PFSK-1 (cell line): ENCODE measurements around the gene B4GAT1.

Experiments
- FOXP2 ChIP-seq: optimal IDR thresholded peaks from 2 replicates; pipeline ENCODE3; 2011; ENCODE audit warnings: borderline replicate concordance, control low read depth, inconsistent platforms; ENCODE audit not compliant: insufficient read depth; ENCODE audit errors: extremely low read length, extremely low read depth
- POLR2AphosphoS5 ChIP-seq: IDR thresholded peaks from 2 replicates; pipeline ENCODE4 v1.6.1; 2012; ENCODE audit warnings: low read depth, mild to moderate bottlenecking, control low read depth, low read length, moderate library complexity
- REST ChIP-seq, 2 experiments: IDR thresholded peaks; 2 replicates each; pipeline versions ENCODE4 v1.6.1 to v1.8.0; 2011 to 2012; ENCODE audit warnings: low read depth in 2 of 2, low read length in 2 of 2, control low read depth in 1 of 2, inconsistent platforms in 1 of 2, mild to moderate bottlenecking in 1 of 2, moderate library complexity in 1 of 2; ENCODE audit not compliant: insufficient read depth in 1 of 2
- SIN3A ChIP-seq: IDR thresholded peaks from 2 replicates; pipeline ENCODE4 v1.6.1; 2012; ENCODE audit warnings: mild to moderate bottlenecking, low read length, moderate library complexity, borderline replicate concordance; ENCODE audit not compliant: insufficient read depth
- TAF1 ChIP-seq: IDR thresholded peaks from 2 replicates; pipeline ENCODE4 v1.6.1; 2012; ENCODE audit warnings: low read length, control low read depth, borderline replicate concordance; ENCODE audit not compliant: insufficient read depth

GRCh38 chr11:66393954-66394353 is 46.5 kb upstream of the B4GAT1 start:
- TF ChIP-seq TAF1 = no peak
- TF ChIP-seq SIN3A = no peak
- TF ChIP-seq POLR2AphosphoS5 = no peak
- TF ChIP-seq REST (IDR thresholded peaks at IDR 0.05; ENCODE audit: insufficient read depth in 1 of 2, low read depth in 2 of 2, low read length in 2 of 2) = no peak
- TF ChIP-seq FOXP2 = no peak
